ENCODE measurements around the gene CSRNP2. TPM values are rescaled to one million over a fixed set of nuclear protein-coding genes. Genes with fewer than 3 reads are reported as not detected.

Gene CSRNP2
- total and polyA plus RNA-seq, 2 of the 13 experiments (the other 11 are each of a cell fraction or from before 2014, with no cell fraction given) = 4.8 to 7.3 TPM

GRCh38 chr12:51067229-51067628 is 16.2 kb downstream of the CSRNP2 start (continued):
- no peak for TF ChIP-seq RFX5 (IDR thresholded peaks at IDR 0.05; ENCODE audit: low read depth, low read length)
- TF ChIP-seq ZNF260 (CRISPR knock-in tag; IDR thresholded peaks at IDR 0.05; ENCODE audit: borderline replicate concordance, low read depth) = no peak
- TF ChIP-seq MTF2 (CRISPR knock-in tag; IDR thresholded peaks at IDR 0.05; ENCODE audit: borderline replicate concordance) = no peak
- no peak for TF ChIP-seq REPIN1 (CRISPR knock-in tag; IDR thresholded peaks at IDR 0.05; ENCODE audit: borderline replicate concordance, low read depth)
- TF ChIP-seq ZNF652 (CRISPR knock-in tag; IDR thresholded peaks at IDR 0.05; ENCODE audit: borderline replicate concordance, low read depth) = no peak
- TF ChIP-seq ZNF841 (CRISPR knock-in tag; IDR thresholded peaks at IDR 0.05; ENCODE audit: borderline replicate concordance) = no peak
- TF ChIP-seq ZBTB46 (CRISPR knock-in tag; IDR thresholded peaks at IDR 0.05; ENCODE audit: borderline replicate concordance) = no peak
- TF ChIP-seq ZNF20 (CRISPR knock-in tag; IDR thresholded peaks at IDR 0.05) = no peak
- TF ChIP-seq GMEB2 (CRISPR knock-in tag; IDR thresholded peaks at IDR 0.05; ENCODE audit: low read depth) = no peak
- no peak for TF ChIP-seq TBP (CRISPR knock-in tag; IDR thresholded peaks at IDR 0.05)
- TF ChIP-seq RARA (CRISPR knock-in tag; IDR thresholded peaks at IDR 0.05) = 0 out of 2 replicates have a peak, but pooled peaks have one; percentile 5
- no peak for TF ChIP-seq ZNF598 (CRISPR knock-in tag; IDR thresholded peaks at IDR 0.05; ENCODE audit: borderline replicate concordance)
- TF ChIP-seq ZMYM2 (CRISPR knock-in tag; IDR thresholded peaks at IDR 0.05) = 0 out of 2 replicates have a peak, but pooled peaks have one; percentile 48
- TF ChIP-seq ZBTB4 (CRISPR knock-in tag; IDR thresholded peaks at IDR 0.05; ENCODE audit: borderline replicate concordance) = 0 out of 2 replicates have a peak, but pooled peaks have one; percentile 33
- no peak for TF ChIP-seq ZNF879 (CRISPR knock-in tag; IDR thresholded peaks at IDR 0.05)
- no peak for TF ChIP-seq NR1H2 (CRISPR knock-in tag; IDR thresholded peaks at IDR 0.05; ENCODE audit: borderline replicate concordance, low read depth)
- TF ChIP-seq NFAT5 (CRISPR knock-in tag; IDR thresholded peaks at IDR 0.05) = no peak

Data from HepG2 (cell line).